ENCODE data around the gene ULK2.

Gene ULK2

GRCh38 chr17:19724501-19725420 lies 143.0 kb downstream of the ULK2 start:
- DNase-seq = no peak

GRCh38 chr17:19723964-19724363 lies 143.8 kb downstream of the ULK2 start:
- DNase-seq = no peak

Data from NCI-H82 (cell line).